HG02884 (cell line): ENCODE results near the gene HOXC13.

Experiments
- ATAC-seq: cut with Tn5 transposase; IDR thresholded peaks from one replicate; pipeline ENCODE4 v1.9.1; 2021; ENCODE audit warnings: mild to moderate bottlenecking, moderate library complexity; ENCODE audit not compliant: unreplicated experiment

Gene HOXC13

GRCh38 chr12:53980802-53981496 is 42.3 kb downstream of the HOXC13 start:
- ATAC-seq = no peak

- ATAC-seq = no peak
Observed at GRCh38 chr12:53981634-53982565, 43.3 kb downstream of the HOXC13 start.

- no peak for ATAC-seq
Observed at GRCh38 chr12:53982648-53983567, 44.3 kb downstream of the HOXC13 start.

GRCh38 chr12:53983568-53983949 is 44.9 kb downstream of the HOXC13 start:
- no peak for ATAC-seq

GRCh38 chr12:53983950-53984572 is 45.4 kb downstream of the HOXC13 start:
- no peak for ATAC-seq

GRCh38 chr12:53984901-53985691 is 46.5 kb downstream of the HOXC13 start, which contains the start of gene HOXC10:
HOXC10 (plus strand) TSS chr12:53985146; CDS start chr12:53985260, 114 bp downstream.
- peak; percentile 62 for ATAC-seq

- ATAC-seq = no peak
Observed at GRCh38 chr12:53985692-53985993, 47.0 kb downstream of the HOXC13 start.

- no peak for ATAC-seq
Observed at GRCh38 chr12:53985994-53986685, 47.5 kb downstream of the HOXC13 start.

- no peak for ATAC-seq
Observed at GRCh38 chr12:53986686-53987483, 48.3 kb downstream of the HOXC13 start.

GRCh38 chr12:53987787-53988230 is 49.2 kb downstream of the HOXC13 start:
- no peak for ATAC-seq

- ATAC-seq = no peak
Observed at GRCh38 chr12:53988541-53989226, 50.1 kb downstream of the HOXC13 start.

GRCh38 chr12:53989227-53990113 is 50.8 kb downstream of the HOXC13 start:
- ATAC-seq = no peak

- ATAC-seq = no peak
Observed at GRCh38 chr12:53990311-53991076, 51.9 kb downstream of the HOXC13 start.

GRCh38 chr12:53991077-53991460 is 52.4 kb downstream of the HOXC13 start:
- ATAC-seq = no peak

- ATAC-seq = no peak
Observed at GRCh38 chr12:53992377-53992889, 53.8 kb downstream of the HOXC13 start.
